Choroid plexus epithelial cell (primary cell): ENCODE data around the gene KRT83.

ENCODE experiments used
- DNase-seq: peaks from one replicate; pipeline ENCODE4 v3.0.0-alpha.2; 2010; ENCODE audit warnings: low read depth
- H3K4me3 ChIP-seq: 2 replicates; pipeline ENCODE4 v1.5.1; 2011; ENCODE audit warnings: low read depth, mild to moderate bottlenecking, control low read depth, low read length, moderate library complexity
- TF ChIP-seq, protein P1 (sequence below): conservative IDR thresholded peaks from 2 replicates; pipeline ENCODE4 v1.5.1; 2011; ENCODE audit warnings: low read depth, mild to moderate bottlenecking, control low read depth, inconsistent platforms, low read length, moderate library complexity

KRT83 gene

DNA sequence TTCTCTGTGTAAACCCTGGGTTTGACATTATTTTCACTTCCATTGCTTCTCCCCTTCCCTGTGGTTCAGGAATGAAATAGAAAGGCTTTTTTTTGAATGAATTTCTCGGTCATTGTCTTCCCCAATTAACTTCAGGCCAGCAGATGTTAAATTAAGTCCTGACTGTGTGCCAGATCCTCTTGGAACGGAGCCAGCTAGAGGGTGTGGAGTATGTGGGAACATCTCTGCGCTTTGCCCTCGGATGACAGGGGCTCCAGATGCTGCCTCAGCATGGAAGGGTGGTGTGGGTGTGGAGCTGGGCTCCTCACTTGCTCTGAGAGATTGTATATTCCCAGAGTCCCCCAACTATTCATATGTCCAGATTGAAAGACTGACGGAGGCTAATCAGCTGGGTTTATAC lies 33.0 kb upstream of the KRT83 start:
- TF ChIP-seq, protein P1, sequence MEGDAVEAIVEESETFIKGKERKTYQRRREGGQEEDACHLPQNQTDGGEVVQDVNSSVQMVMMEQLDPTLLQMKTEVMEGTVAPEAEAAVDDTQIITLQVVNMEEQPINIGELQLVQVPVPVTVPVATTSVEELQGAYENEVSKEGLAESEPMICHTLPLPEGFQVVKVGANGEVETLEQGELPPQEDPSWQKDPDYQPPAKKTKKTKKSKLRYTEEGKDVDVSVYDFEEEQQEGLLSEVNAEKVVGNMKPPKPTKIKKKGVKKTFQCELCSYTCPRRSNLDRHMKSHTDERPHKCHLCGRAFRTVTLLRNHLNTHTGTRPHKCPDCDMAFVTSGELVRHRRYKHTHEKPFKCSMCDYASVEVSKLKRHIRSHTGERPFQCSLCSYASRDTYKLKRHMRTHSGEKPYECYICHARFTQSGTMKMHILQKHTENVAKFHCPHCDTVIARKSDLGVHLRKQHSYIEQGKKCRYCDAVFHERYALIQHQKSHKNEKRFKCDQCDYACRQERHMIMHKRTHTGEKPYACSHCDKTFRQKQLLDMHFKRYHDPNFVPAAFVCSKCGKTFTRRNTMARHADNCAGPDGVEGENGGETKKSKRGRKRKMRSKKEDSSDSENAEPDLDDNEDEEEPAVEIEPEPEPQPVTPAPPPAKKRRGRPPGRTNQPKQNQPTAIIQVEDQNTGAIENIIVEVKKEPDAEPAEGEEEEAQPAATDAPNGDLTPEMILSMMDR, result no peak
- DNase-seq, result no peak
- no peak overlapping the region for H3K4me3 ChIP-seq

DNA sequence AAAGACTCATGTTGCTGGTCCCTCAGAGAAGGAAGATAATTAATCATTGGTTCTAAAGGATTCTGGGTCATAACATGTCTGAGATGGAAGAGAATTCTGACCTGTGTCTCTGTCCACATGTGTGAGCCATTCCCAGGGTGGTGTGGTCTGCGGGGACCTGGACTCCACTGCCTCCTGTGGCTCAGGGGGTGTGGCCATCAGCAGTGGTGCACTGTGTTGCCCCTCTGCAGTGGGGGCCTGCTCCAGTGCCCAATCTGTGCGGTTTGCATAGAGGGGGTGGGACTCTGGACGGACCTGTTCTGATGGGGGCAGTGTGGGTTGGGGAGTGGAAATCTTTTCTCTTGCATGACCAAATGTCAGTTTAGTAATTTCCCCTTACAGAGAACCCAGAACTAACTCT lies 32.6 kb upstream of the KRT83 start:
- no peak for DNase-seq
- TF ChIP-seq, protein P1, result no peak
- no peak overlapping the region for H3K4me3 ChIP-seq

DNA sequence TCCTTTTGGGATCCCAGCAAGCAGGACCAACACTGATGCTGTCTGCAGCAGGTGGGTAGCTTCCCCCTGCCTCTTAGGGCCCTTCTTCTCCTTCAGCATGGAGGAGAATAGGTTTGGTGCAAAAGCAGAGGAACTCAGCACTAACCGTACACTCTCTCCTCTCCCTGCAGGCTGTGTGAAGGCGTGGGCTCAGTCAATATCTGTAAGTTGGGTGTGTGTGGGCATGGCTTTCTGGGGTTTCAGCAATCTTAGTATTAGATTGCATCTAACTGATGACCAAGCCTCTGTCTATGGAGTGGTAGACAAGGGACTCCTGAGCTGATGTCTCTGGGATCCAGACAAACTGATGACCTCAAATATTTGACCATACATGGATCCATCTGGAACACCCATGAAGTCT lies 31.8 kb upstream of the KRT83 start:
- no peak for DNase-seq
- TF ChIP-seq, protein P1, result no peak

DNA sequence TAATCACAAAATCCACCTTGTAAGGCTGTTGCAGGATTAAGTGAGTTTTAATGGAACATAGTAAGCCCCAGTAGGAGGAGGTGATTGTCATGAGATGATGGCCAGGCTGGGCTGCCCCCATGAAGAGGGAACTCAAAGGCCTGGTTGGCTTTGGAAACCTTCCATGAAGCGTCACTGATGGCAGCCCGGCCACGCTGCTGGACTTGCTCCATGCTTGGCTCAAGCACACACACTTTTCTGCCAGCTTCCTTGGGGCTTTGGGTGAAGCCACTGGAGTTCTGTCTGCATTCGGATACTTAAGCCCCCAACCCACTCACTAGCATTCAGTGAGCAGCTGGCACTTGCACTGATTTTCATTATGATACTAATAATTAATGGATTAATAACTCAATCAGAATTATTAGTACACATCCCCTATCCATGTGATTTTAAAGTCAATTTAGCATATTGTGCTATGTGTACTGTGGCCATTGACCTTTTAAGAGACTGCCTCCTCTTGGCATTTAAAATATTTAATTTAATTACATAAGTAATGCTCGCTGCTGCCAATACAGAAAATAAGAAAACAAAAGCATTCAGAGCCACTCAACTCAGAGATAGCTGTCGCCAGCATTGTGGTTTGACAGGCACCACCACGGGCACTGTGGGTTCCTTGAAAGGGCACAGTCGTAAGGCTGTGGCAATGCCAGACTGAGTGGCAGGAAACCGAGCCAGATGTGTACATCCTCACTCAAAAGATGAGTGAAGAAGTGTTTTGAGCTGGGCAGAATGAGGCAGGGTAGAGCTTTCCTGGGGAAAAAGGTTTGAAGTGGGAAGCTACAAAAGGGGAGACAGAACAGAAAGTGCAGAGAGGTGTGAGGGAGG lies 30.2 kb upstream of the KRT83 start:
- TF ChIP-seq, protein P1, result no peak
- DNase-seq, result no peak
- no peak overlapping the region for H3K4me3 ChIP-seq

More for the DNA sequence above, 31.8 kb upstream of the KRT83 start:
- H3K4me3 ChIP-seq, result no peak overlapping the region

DNA sequence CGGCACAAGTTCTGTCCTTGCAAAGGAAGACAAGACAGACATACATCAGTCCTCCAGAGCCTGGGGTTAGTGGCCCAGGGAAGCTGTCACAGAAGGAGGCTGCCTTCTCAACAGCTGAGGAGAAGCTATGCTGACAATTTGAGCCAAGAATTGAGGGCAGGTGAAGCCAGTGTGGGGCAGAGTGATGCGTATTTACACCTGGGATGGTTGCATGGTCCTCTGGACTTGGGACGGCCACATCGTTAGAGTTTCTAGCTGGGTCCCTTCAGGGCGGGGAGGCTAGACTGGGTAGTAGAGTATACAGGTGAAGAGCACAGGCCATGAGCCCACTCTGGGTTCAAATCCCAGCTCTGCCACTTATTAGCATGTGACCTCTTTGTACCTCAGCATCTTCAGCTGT lies 29.6 kb upstream of the KRT83 start:
- no peak for DNase-seq
- no peak overlapping the region for H3K4me3 ChIP-seq
- TF ChIP-seq, protein P1, result no peak

DNA sequence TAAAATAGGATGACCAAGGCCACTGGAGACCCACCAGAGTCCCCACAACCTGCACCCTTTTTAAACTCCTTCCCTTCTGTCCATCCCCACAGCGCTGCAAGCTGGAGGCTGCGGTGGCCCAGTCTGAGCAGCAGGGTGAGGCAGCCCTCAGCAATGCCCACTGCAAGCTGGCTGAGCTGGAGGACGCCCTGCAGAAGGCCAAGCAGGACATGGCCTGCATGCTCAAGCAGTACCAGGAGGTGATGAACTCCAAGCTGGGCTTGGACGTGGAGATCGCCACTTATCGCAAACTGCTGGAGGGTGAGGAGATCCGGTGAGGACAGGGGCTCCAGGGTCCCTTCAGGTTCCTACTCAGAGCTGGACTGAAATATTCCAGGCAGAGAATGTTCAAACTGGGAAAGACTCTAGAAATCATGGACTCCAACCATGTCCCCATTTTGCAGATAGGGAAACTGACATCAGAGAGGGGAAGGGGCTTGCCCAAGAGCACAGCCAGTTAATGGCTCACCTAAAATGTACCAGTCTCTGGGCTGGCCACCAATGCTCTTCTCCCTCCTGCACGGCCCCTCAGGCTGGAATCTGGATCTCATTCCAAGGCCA lies 28.9 kb upstream of the KRT83 start:
- no peak for DNase-seq
- no peak overlapping the region for H3K4me3 ChIP-seq
- TF ChIP-seq, protein P1, result no peak
